GM12865 (cell line): ENCODE results near the gene YKT6.

ENCODE experiments used
- DNase-seq: peaks from one replicate; pipeline ENCODE4 v3.0.0; 2010; ENCODE audit warnings: low read depth
- H3K4me3 ChIP-seq: 2 replicates; pipeline ENCODE4 v1.5.1; 2011; ENCODE audit warnings: mild to moderate bottlenecking, low read depth, low read length, control low read depth
- TF ChIP-seq, protein P1 (sequence below): IDR thresholded peaks from 2 replicates; pipeline ENCODE4 v1.5.1; 2011; ENCODE audit warnings: low read length, control low read depth, low read depth, inconsistent platforms; ENCODE audit not compliant: insufficient read depth; ENCODE audit errors: missing control alignments

YKT6 gene

DNA sequence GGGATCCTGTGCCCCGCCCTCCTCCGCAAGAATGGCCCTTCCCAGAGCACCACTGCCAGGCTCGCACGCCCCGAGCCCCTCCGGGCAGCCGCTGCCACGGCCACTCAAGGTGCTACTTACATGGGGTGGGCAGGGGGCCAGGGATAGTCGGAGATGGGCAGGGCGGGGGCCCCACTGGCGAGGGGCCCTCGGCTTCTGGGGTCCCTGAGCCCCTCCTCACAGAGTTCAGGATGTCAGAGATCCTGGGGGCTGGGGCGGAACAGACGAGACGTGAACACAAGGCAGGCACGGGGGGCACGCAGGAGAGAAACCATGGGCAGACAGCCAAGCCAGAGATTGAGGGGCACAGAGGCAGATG lies 25.6 kb downstream of the YKT6 start:
- H3K4me3 ChIP-seq = no peak overlapping the region
- DNase-seq = no peak
- TF ChIP-seq, protein P1, sequence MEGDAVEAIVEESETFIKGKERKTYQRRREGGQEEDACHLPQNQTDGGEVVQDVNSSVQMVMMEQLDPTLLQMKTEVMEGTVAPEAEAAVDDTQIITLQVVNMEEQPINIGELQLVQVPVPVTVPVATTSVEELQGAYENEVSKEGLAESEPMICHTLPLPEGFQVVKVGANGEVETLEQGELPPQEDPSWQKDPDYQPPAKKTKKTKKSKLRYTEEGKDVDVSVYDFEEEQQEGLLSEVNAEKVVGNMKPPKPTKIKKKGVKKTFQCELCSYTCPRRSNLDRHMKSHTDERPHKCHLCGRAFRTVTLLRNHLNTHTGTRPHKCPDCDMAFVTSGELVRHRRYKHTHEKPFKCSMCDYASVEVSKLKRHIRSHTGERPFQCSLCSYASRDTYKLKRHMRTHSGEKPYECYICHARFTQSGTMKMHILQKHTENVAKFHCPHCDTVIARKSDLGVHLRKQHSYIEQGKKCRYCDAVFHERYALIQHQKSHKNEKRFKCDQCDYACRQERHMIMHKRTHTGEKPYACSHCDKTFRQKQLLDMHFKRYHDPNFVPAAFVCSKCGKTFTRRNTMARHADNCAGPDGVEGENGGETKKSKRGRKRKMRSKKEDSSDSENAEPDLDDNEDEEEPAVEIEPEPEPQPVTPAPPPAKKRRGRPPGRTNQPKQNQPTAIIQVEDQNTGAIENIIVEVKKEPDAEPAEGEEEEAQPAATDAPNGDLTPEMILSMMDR = no peak

DNA sequence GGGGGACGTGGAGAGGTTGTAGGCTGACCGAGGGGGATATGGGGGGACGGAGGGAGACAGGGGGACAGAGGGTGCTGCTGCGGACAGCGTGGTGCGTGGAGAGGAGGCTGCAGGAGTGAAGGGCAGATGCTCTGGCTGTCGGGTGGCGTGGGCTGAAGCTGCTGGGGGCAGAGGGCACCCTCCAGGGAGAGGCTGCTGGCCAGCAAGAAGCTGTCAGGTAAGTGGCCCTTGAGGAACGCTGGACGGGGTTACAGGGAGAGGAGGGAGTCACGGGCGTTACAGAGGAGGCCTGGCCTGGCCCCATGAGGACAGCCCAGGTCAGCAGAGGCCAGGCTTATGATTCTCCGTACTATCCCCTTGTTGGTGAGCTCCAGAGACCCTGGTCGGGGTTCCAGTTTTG lies 27.1 kb downstream of the YKT6 start:
- no peak overlapping the region for H3K4me3 ChIP-seq
- TF ChIP-seq, protein P1 = no peak
- no peak for DNase-seq

DNA sequence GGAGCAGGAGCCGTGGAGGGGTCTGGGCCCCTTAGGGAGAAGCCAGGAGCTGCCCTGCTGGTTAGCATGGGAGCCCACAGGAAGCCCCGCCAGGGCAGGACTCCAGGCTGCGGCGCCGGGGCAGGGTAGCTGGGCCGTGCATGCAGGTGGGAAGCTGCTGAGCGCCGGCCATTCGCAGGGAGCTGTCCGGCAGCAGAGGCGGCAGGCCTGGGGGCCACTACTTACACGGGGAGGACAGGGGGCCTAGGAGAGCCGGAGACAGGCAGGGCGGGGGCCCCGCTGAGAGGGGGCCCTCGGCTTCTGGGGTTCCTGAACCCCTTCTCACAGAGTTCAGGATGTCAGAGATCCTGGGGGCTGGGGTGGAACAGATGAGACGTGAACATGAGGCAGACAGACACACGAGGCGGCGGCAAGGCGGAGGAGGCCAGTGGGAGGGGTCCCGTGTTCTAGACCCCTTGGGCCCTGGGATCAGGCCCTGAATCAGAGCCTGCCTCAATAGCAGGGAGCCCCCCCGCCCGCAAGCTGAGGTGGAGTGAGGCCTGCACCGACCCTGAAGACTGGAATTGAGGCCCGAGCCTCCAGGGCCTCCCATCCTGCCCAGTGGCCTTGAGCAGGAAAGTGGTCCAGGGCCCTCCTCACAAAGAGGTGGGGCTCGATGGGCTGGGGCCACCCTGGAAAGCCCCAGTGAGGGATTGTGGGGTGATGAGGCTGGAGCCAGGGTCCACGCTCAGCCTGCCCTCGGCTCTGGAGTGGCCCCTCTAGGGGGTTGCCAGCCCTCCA lies 28.0 kb downstream of the YKT6 start:
- H3K4me3 ChIP-seq = no peak overlapping the region
- TF ChIP-seq, protein P1 = no peak
- no peak for DNase-seq

DNA sequence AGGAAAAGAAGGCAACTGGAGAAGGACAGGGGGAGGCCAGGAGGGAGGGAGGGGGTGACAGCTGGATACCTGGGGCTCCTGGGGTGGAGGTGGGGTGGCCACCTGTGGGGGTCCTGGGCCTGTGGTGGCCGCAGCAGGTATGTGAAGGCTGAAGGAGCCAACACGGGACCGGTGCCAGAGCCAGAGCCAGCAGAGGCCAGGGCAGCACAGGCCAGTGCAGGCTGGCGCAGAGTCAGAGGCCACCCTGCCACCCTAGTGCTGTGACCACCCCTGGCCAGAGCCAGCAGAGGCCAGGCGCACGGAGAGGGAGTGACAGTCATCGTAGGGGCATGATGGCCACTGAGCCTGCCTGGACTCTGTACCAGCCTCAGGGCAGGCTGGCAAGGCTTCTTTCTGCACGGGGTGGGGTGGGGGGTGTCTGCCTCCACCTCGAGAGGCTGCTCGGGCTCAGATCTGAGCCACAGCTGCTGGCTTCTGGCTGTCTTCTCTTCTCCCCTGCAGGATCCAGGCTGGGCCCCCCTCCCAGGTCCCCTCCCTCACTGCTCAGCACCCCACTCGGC lies 28.8 kb downstream of the YKT6 start:
- DNase-seq = no peak
- no peak overlapping the region for H3K4me3 ChIP-seq
- TF ChIP-seq, protein P1 = no peak

DNA sequence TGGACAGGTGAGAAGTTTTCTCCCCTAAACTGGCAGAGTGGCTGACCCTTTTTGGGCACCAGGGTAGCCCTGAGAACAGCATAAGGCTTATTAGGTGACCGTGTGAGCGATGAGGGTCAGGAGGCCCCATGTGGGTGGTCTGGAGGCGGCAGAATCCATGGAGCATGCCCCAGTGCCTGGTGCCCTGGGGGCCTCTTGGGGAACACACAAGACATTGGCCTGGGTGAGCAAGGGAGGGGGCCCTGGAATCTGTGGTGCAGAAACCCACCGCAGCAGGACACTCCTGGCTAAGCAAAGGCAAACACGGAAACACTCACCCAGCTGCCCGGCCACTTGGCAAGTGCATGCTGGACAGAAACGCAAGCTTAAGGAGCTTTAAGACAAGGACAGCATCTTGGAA lies 29.5 kb downstream of the YKT6 start:
- H3K4me3 ChIP-seq = no peak overlapping the region
- TF ChIP-seq, protein P1 = no peak
- DNase-seq = no peak

DNA sequence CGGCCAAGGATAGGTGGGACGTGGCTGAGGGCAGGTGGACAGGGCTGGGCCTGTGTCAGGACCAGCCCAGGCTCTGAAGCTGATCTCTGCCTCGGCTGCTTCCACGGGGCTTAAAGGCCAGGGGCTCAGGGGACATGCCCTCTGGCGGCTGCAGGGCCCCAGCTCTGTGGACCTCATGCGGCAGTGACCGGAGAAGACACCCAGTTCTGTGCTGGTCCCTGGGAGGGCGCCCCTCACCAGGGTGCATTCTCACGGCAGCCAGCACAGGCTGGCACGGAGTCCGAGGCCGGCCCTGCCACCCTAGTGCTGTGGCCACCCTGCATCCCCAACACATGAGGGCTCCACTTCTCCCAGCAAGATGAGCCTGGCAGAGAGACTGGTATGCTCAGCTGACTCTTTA lies 30.3 kb downstream of the YKT6 start:
- DNase-seq = no peak
- TF ChIP-seq, protein P1 = no peak

DNA sequence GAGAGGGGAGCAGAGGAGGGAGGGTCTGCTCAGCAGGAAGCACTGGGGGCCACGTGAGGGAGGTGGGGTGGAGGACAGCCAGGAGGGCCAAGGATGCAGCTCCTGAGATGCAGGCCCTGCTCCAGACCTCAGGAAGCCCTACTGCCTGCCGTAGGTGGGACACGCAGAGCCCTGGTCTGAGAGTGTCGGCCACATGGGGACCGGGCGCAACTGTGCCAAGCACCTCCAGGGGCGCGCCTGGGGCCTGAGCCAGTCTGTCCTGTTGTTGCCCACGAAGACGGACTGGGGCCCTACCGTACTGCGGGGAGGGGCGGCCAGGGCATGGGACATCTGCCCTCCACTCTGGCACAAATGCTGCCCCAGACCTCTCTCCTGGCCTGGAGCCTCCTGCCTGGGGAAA lies 31.6 kb downstream of the YKT6 start:
- TF ChIP-seq, protein P1 = no peak
- H3K4me3 ChIP-seq = no peak overlapping the region
- no peak for DNase-seq

More for the DNA sequence above, 30.3 kb downstream of the YKT6 start:
- no peak overlapping the region for H3K4me3 ChIP-seq
